Germinal center (tissue), 1 donor: ENCODE results near the gene SKIDA1.

ENCODE experiments used
- DNase-seq: peaks from one replicate; pipeline ENCODE4 v3.0.0; 2012; ENCODE audit warnings: mixed read lengths, low spot score

The SKIDA1 gene

DNA sequence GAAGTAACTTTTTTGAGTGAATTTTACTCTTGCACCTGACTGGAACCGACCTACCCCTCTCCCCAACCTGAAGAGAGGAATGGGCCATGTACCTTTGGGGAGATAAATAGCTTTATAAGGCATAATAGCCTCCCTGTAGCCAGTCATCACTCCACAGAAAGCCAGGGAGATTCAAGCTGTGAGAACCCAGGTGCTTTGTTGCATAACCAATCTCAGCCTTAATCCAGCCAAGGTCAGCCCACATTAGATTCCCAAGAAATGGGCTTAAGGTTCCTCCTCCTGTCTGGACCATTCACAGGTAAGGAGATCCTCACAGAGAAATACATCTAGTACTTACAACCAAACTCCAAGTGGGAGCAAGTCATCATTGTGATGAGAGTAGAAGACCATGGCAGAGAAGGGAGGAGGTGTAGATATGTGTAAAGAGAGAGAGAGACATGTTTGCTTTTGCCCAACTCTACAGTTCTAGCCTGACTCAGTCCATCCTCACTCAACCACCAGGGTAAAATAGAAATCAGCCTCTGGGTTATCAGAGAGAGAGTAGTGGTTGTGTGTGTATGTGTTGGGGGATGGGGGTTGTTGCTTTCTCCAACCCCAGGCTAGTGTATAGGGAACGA lies 23.6 kb downstream of the SKIDA1 start:
- DNase-seq = no peak

DNA sequence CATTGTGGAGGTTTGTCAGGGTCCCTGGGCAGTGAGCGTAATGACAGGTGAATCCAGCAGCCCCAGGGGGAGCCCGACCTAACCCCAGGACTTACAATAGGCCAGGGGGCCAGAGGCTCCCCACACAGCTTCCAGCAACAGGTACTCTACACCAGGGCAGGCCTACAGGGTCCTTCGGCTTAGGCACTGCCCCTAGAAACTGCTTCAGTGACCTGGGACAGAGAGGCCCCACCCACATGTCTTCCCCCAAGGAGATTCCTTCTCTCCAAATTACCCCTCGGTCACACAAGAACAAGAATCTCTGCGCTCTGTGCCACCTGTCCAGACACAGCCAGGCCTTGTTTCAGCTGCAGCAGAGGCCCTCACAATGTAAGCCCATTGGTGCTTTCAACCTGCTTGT lies 24.4 kb downstream of the SKIDA1 start:
- DNase-seq = no peak

GRCh38 chr10:21500578-21500910 lies 24.9 kb downstream of the SKIDA1 start:
- DNase-seq = no peak

DNA sequence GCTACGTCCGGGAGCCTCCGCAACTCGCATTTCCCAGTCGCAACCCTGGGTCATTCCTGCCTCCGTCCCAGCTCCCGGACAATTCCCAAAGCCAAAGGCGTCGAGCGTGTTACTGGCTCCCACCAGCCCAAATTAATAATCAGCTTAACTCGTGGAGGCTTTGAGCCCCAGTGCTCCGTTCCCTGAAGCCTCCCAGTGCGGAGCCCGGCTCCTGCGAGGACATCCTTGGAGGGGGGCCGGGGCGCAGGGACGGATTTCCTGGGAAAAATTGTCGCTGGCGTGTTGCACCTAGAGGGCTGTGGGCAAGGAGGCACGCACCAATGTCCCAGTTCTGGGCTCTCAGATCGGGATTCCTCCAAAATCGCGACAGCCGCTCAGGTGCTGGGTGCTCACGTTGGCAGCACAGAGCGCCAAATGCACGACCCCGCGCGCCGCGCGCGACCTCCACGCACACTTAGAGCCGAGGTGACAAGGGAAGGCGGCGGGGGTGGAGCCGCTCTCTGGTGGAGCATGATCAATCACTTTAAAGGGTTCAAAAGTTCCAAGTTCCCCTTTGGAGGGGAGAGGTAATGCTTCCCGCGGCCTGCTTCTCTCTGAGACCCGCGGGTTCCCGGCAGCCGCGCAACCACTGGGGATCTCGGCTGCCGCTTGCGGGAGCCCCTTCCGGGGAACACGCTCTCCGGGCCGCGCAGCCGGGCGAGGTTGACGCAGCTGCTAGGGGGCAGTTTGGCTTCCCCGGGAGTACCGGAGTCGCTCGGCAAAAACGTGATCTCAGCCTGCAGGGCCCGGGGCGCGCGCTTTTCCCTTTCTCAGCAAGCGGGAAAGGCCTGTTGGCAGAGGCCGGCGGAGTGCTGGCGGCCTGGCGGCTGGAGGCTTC lies 25.5 kb downstream of the SKIDA1 start:
- peak; percentile 47 for DNase-seq

DNA sequence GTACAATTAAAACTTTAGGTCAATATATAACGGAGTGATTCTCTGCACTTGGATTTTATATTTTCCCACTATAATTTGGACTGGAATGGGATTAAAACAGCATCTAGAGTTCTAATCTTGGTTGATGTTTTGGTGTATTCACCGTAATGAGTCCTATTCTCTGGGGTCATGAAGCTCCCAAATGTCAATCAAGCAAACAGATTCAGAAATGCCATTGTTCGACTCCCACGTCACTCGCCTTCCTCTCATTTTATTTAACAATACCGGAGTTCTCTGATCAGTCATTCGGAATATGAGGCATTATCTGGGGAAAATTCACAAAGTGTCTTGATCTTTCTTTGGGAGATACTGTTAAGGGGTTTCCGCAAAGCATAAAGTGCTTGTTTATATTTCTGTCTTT lies 26.5 kb downstream of the SKIDA1 start:
- no peak for DNase-seq

GRCh38 chr10:21498377-21498776 lies 27.1 kb downstream of the SKIDA1 start:
- no peak for DNase-seq

GRCh38 chr10:21497177-21497807 lies 28.2 kb downstream of the SKIDA1 start:
- DNase-seq = no peak

DNA sequence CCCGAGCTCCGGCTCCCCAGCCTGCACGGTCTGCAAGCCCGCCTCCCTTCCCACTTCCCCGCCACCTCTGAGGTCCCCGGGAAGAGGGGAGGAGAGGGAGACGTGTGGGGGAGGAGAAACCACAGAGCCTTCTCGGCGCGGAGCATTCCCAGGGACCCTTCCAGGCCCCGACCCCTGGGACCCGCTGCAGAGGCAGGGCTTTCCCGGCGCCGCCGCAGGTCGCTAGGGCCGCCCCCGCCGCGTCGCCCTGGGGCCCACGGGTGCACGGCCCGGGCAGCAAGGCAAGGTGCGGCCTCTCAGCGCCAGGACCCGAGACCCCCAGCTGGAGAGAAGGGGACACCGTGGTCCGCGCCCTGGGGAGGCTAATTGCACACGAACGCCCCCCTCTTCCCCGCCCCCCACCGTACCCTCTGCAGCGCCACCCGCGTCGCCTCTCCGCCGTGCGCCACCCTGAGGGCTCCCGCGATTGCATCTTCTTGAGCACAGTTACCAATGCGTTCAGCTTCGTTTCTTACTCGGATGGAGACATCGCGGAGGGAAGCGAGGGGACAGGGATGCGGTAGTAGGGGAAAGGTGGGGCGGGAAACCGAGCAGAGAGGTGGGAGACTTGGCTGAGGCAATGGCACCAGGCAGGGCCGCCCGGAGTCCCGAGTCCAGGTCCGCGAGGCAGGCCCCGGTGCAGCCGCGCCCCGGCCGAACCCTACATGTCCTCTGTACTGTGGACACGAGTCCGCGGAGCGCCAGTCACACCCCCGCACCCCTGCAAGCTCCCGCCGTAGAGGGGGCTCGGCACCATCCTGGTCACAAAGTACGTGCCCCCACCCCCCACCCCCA lies 28.9 kb downstream of the SKIDA1 start:
- DNase-seq = peak; percentile 68

DNA sequence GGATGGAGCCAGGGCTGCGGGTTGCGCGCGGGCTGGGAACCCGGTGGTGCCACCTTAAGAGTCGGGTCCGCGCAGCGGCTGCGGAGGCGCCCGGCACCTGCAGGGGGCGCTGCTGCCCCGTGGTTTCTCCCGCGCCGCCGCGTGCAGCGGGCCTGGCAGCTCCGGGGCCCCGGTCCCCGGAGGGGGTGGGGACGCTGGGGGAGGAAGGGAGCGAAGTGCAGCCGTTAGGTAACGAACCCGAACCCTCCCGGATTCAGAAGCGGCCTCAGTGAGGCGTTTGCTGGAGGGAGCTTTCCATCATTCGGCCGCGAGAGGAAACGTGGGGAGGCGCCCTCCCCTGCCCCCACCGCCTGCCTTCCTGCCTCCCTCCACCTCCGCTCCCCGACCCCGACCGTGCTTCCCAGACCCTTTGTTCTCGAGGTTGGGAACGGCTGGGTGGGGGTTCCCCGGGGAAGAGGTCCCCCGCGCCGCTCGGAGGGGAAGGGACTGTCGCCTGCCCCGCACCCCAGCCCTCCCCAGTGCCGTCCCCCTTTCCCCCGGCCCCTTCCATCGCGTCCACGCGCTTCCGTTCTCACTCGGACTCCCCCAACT lies 29.6 kb downstream of the SKIDA1 start:
- DNase-seq = peak; percentile 92

DNA sequence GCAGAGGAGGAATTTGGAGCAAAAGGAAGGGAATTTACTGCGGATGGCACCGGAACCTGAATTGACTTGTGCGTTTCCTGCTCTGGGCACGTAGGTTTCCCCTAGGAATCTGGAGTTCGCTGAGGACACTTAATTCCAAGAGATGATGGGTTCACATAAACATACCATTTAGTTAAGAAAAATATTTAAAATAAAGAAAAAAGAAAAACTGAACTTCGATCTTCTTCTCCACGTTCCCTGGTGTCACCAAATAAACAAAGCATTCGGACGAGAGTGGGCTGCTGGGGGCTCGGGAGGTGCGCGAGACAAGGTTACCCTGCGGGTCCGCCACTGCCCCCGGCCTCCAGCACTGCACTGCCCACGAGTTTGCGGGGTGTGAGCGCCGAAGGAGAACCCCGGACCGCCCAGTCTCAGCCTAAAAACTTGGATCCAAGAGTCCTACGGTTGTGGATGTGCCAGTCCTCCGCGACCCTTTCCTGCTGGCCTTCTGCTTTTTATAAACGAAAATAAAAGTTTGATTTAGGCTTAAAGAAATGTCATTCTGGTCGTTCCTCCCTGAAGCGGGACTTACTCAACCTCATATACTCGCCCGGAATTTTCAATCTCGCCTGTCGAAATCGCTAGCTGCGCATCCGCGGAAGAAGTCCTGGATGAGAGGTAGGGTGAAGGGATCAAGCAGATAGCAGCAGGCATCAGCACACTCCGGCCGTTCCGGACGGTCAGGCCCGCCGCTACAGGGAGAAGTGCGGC lies 30.3 kb downstream of the SKIDA1 start:
- DNase-seq = no peak

DNA sequence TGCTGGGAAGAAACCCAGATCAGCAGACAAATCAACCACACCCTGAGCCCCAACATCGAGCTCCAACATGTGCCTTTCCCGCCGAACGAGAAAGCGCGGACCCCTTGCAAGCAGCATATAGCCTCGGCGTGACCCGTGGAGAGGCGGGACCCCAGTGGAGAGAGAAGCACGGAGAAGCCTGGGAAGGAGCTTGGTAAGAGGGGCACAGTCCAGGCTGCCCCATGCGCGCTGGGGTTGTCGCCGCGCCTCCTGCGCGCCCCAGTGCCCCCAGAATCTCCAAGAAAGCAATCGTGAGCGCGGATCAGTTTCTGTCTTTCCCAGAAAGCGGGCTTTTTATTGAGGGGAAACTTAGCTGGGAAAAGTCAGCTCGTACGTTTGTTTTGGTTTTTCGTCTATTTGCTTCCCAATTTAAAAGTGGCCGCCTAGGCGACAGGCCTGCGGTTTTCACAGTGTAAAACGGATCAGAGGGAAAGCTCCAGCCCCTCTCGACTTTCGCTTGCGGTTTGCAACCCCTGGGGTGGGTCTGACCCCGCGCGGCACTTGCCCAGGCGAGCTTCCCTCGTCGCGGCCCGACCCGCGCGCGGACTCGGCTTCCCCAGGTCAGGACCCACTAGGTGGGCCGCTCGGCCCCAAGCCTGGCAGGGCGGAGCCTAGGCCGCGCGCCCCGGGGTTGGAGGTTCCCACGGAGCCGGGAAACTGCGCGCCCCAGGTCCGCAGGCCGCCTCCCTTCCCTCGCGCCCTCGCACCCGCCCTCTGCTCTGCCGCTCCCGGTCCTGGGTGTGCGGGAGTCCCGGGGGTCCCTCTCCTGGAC lies 31.1 kb downstream of the SKIDA1 start:
- no peak for DNase-seq

DNA sequence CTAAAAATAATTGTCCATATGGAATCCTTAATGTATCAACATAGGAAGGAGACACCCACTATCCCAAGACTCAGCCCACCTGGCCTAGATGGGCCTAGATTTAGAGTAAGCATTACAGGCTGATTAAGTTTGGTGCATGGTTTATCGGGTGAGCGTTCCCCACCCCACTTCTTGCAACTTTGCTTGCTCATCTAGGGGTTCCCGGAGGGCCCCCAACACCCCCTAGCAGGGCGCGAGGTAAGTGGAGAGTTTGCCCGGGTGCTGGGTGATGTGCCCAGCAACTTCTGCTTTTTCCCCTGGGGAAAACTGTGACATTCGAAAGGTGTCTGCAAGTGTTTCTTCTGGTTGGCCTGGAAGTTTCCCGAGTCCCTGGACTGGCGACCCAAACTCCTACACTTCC lies 31.7 kb downstream of the SKIDA1 start:
- no peak for DNase-seq

GRCh38 chr10:21492421-21492820 lies 33.1 kb downstream of the SKIDA1 start:
- DNase-seq = no peak

GRCh38 chr10:21490711-21491105 lies 34.8 kb downstream of the SKIDA1 start:
- no peak for DNase-seq

- DNase-seq = no peak
Observed at GRCh38 chr10:21490028-21490710, 35.3 kb downstream of the SKIDA1 start.

- no peak for DNase-seq
Observed at GRCh38 chr10:21488957-21489446, 36.5 kb downstream of the SKIDA1 start.

DNA sequence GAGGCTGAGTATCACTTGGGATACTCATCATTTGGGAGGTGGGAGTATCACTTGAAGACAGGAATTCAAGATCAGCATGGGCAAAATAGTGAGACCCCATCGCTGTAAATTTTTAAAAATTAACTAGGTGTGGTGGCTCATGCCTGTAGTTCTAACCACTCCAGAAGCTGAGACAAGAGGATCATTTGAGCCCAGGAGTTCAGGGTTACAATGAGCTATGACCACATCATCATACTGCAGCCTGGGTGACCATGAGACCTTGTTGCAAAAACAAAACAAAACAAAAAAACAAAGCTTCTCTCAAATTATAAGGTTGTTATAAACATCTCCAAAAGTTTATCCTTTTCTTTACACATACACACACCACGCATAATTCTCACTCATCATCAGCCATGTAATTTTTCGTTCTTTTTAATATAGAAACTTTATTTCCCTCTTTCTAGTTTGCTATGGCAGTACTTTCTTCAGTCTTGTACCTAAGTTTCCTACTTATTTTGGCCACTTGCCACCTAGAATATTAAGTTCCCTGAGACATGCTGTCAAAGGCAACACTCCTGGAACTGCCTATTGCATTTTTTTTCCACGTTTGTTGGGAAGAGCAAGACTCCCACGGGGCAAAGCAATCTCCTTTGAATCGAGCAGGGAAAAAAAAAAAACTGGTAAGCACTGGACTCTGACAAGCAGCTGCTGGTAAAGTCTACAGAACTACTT lies 37.1 kb downstream of the SKIDA1 start:
- DNase-seq = no peak

DNA sequence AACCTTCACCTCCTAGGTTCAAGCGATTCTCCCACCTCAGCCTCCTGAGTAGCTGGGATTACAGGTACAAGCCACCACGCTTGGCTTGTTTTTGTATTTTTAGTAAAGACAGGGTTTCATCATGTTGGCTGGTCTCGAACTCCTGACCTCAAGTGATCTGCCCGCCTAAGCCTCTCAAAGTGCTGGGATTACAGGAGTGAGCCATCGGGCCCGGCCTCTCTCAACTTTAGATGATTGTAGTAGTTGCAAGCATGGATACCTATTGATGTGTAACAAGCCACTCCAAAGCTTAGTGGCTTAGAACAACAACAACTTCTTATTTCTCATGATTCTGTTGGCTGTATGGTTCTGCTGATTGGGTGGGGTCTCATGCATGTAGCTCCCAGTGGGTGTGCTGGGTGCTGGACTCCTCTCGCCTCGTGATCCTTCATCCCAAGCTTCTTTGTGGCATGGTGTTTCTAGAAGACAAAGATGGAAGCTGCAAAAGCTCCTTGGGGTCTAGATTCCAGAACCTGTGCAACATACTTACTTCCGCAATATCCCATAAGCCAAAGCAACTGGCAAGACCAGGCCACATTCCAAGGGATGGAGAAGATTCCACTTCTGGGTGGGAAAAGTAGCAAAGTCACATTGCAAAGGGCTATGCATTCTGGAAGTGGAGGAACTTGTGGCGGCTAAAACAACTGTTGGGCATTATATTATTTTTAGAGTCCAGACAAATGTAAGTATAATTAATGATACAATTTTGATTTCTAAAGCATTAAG lies 37.9 kb downstream of the SKIDA1 start:
- no peak for DNase-seq
